HG03571 (cell line): ENCODE data around the gene WNT7B.

ENCODE experiments used
- ATAC-seq: cut with Tn5 transposase; IDR thresholded peaks from one replicate; pipeline ENCODE4 v1.9.1; 2021; ENCODE audit not compliant: unreplicated experiment

The WNT7B gene

GRCh38 chr22:45997077-45997776 lies 20.3 kb upstream of the WNT7B start:
- ATAC-seq, result no peak

GRCh38 chr22:45996241-45997076 lies 19.5 kb upstream of the WNT7B start:
- no peak for ATAC-seq

DNA sequence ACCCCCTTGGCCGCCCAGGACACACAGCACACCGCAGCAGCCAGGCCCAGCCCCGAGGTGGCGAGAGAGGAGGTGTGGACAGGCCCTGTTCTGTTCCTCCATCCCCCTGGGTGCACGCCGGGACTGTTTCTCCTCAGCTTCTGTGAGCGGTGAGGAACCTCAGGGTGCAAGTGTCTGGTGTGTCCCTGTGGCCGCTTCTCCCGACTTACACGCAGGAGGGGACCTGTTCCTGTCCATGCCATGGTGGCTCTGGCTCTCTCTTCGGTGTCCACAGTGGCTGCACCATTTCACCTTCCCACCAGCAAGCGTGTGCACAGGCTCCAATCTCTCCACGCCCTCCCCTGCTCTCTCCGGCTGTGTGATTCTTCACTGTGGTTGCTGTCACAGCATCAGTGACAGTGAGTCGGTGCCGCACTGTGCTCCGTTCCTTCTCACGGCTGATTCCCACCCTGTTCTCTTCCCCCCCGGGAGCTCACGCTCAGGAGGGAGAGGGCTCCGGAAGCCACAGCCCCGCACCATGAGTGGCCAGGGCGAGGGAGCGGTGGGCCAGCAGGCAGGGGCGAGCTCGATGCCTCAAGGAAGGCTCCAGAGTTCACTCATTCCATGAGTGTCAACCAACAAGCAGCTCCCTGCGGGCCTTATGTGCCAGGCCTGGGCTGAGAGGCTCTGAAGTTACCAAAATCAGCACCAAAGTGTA lies 18.6 kb upstream of the WNT7B start:
- ATAC-seq, result no peak

GRCh38 chr22:45994491-45995404 lies 17.8 kb upstream of the WNT7B start:
- no peak for ATAC-seq

DNA sequence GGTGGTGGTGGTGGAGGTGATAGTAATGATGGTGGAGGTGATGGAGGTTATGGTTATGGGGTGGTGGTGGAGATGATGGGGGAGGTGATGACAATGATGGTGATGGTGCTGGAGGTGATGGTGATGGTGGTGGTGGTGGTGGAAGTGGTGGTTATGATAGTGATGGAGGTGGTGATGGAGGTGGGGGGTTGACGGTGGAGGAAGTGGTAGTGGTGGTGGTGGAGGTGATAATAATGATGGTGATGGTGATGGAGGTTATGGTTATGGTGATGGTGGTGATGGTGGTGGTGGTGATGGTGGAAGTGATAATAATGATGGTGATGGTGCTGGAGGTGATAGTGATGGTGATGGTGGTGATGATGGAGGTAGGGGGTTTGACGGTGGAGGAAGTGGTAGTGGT lies 16.9 kb upstream of the WNT7B start:
- ATAC-seq, result no peak

- ATAC-seq, result no peak
Measured at GRCh38 chr22:45993143-45993692, 16.3 kb upstream of the WNT7B start.

- ATAC-seq, result no peak
Measured at GRCh38 chr22:45992737-45993136, 15.8 kb upstream of the WNT7B start.

GRCh38 chr22:45991098-45991497 lies 14.1 kb upstream of the WNT7B start:
- ATAC-seq, result no peak

DNA sequence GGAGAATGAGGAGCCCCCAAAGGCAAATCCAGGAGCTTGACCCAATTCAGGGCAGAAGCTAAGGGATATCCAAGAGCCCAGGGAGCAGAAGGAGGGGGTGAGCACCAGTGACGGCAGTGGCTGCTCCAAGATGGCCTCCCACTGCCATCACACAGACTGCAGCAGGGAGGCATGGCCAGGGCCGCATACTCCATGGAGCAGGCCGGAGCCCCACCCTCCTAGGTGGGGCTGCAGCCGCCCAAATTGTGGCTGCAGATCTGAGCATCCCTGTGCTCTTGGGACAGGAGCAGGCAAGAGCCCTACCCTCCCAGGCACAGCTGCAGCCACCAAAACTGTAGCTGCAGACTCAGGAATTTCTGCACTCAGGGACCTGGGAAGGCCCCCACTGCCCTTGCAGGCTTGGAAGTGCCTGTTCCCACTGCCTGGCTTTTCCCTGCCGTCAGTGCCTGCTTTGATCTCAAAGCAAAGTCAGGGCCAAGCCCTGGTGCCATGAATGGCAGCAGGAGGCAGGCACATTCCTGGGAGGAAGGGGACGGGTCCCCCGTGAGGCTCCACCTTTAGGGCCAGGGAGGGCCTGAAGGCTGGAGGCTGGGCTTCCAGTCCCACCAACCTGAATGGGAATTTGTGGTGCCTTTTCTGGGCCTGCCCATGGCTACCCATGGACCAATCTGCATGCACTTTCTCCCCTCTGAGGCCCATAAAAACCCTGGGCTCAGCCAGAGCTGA lies 10.3 kb upstream of the WNT7B start:
- ATAC-seq, result no peak

- no peak for ATAC-seq
Measured at GRCh38 chr22:45984316-45984916, 7.5 kb upstream of the WNT7B start.

DNA sequence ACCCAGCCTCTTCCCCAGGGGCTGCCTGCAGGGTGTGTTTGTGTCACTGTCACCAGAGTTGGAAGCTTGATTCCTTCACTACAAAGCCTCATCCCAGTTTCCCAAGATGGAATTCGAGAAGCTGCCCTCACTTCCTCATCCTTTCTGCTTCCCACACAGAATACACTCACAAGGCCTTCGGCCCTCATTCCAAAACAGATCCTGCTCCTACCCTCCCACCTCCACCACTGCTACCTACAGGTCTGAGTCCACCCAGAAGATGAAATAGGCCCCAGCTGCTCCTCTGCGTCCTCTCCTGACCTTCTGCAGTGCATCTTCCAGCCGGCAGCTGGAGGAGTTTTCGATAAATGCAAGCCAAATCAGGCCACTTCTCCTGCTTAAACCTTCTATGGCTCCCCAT lies 6.8 kb upstream of the WNT7B start:
- ATAC-seq, result no peak

DNA sequence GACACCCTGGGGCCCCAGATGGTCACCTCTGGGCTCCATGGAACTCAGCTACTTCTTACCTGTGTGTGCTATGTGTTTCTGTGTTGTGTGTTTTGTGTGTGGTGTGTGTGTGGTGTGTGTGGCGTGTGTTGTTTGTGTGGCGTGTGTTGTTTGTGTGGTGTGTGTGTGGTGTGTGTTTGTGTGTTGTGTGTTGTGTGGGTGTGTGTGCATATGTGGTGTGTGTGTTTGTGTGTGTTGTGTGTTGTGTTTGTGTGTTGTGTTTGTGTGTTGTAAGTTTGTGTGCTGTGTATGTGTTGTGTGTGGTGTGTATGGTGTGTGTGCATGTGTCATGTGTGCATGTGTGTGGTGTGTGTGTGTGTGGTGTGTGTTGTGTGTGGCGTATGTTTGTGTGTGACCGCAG lies 3.8 kb upstream of the WNT7B start:
- ATAC-seq, result no peak

DNA sequence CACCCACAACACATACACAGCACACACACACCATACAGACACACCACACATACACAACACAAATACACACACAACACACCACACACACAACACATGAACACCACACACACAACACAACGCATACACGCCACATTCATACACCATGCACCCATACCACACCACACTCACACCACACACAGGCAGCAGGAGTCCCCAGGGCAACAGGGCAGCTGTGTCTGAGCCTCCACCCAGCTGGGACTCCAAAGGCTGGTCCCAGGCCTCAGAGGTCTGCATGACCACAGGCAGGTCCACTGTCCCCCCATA lies 3.3 kb upstream of the WNT7B start:
- no peak for ATAC-seq

- no peak for ATAC-seq
Measured at GRCh38 chr22:45978275-45978713, 1.3 kb upstream of the WNT7B start.

DNA sequence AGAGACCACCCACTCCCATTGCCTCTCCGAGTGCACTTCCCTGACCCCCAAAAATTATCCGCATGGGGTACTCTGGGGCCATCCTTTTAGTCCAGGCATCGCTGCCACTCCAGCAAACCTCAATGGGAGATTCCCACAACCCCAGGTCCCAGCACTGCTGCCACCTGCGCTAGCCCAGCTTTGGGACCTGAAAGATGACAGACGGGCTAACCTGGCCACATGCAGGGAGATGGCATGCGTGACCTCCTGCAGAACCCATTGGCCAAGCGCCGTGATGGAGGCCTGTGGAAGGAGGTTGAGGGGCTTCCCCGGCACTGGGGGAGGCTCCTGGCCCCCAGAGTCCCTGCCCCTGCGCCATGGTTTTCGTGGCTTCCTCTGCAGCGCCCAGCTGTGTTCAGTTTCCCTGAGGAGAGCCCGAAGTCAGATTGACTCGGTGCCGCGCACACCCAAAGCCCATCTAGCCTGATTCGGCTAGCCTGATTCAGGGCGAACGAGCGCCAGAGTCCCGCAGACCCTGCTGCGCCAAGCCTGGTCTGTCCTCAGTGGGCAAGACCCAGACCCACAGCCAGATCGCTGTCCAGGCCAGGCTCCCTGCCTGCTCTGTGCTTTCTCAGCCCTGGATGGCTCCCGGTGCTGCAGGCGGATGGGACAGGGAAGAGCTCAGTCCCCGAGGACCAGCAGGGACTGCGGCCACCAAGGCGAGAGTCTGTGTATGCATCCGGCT lies 751 bp upstream of the WNT7B start:
- no peak for ATAC-seq

DNA sequence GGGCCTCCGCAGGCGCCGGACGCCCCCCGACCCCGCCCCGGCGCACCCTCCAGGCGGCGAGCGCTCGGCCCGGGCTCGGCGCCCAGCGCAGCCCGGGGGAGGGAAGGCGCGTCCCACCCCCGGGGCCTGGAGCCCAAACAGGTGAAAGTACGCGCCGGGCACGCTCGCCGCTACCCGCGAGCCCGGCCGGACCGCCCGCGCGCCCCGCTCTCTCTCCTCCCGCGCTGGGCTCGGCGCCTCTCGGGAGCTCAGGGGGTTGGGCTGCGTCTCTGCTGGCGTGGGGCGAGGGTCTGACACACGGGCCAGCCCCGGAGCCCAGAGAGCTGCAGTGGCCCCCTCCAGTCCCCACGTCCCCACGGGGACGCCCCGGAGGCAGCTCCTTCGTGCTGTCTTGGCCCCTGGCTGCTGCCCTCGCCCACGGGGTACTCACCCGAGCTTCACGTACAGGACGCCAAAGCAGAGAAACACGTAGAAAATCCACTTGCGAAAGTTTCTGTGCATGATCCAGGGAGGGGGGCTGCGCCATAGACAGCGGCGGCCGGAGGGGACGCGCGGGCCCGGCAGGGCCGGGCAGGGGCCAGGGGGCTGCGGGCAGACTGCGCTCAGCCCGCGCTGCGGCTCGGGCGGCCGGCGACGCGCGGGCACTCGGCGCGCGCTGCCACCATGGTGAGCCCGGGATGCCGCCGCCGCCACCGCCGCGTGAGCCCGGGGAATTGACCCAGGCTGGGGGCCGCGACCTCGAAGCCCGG lies 534 bp downstream of the WNT7B start:
- ATAC-seq, result no peak

- ATAC-seq, result no peak
Measured at GRCh38 chr22:45975164-45976161, 1.5 kb downstream of the WNT7B start.
